ENCODE measurements around the gene TCF21. TPM values are rescaled to one million over a fixed set of nuclear protein-coding genes. Genes with fewer than 3 reads are reported as not detected.

Gene TCF21
- total RNA-seq (2022; extraction: Qiagen RNA extraction; ENCODE audit: low read depth) = 0.05 TPM in 1 of 5 replicates, not detected in the others

GRCh38 chr6:133888929-133889556, at the start of gene TCF21:
Gene TCF21, plus strand, starts transcription at chr6:133889113. Its CDS starts 285 bp downstream, at chr6:133889398.

Other genes with a start within 250 kb of the TCF21 start
- gene TBPL1, start 64.1 kb downstream of the TCF21 start, total RNA-seq (2022; extraction: Qiagen RNA extraction; ENCODE audit: low read depth) = 10.6 to 27.1 TPM (median 25.3 TPM) in 5 replicates
- 0.26 to 0.34 TPM (median 0.33 TPM) in 5 replicates for gene SLC2A12, start 163.5 kb downstream of the TCF21 start, total RNA-seq (2022; extraction: Qiagen RNA extraction; ENCODE audit: low read depth)

All from A549 treated with ZK216348 at 1 μM for 4 hours (cell line).